HG02571 (cell line): Measurements from ENCODE around the gene FANCC.
A peak's percentile ranks its signal among the peaks of the same experiment; 100 is the strongest.

Experiments
- ATAC-seq: cut with Tn5 transposase; IDR thresholded peaks from one replicate; pipeline ENCODE4 v1.9.1; 2021; ENCODE audit warnings: mild to moderate bottlenecking, moderate library complexity; ENCODE audit not compliant: unreplicated experiment

The FANCC gene

GRCh38 chr9:95317119-95317892 is at the start of gene FANCC:
Gene FANCC, minus strand, starts transcription at chr9:95317709. Its CDS starts 68,418 bp downstream, at chr9:95249291.
- peak; percentile 80 for ATAC-seq

- no peak for ATAC-seq
Observed at GRCh38 chr9:95366731-95367325, 49.3 kb upstream of the FANCC start.

GRCh38 chr9:95365766-95366165 is 48.3 kb upstream of the FANCC start:
- no peak for ATAC-seq

GRCh38 chr9:95363051-95363841 is 45.7 kb upstream of the FANCC start:
- no peak for ATAC-seq

- ATAC-seq: no peak
Observed at GRCh38 chr9:95360866-95361265, 43.4 kb upstream of the FANCC start.

GRCh38 chr9:95357316-95357715 is 39.8 kb upstream of the FANCC start:
- ATAC-seq: no peak

- no peak for ATAC-seq
Observed at GRCh38 chr9:95355500-95355899, 38.0 kb upstream of the FANCC start.

- no peak for ATAC-seq
Observed at GRCh38 chr9:95351051-95351450, 33.5 kb upstream of the FANCC start.

GRCh38 chr9:95350266-95350665 is 32.8 kb upstream of the FANCC start:
- no peak for ATAC-seq

GRCh38 chr9:95349091-95350038 is 31.9 kb upstream of the FANCC start:
- ATAC-seq: no peak

GRCh38 chr9:95346021-95346420 is 28.5 kb upstream of the FANCC start:
- ATAC-seq: no peak

GRCh38 chr9:95344735-95345325 is 27.3 kb upstream of the FANCC start:
- no peak for ATAC-seq

- ATAC-seq: no peak
Observed at GRCh38 chr9:95343725-95344287, 26.3 kb upstream of the FANCC start.

GRCh38 chr9:95342571-95342970 is 25.1 kb upstream of the FANCC start:
- ATAC-seq: no peak

GRCh38 chr9:95341293-95341962 is 23.9 kb upstream of the FANCC start:
- ATAC-seq: no peak

- ATAC-seq: no peak
Observed at GRCh38 chr9:95338243-95338642, 20.7 kb upstream of the FANCC start.

GRCh38 chr9:95336281-95336680 is 18.8 kb upstream of the FANCC start:
- ATAC-seq: no peak

GRCh38 chr9:95333426-95333825 is 15.9 kb upstream of the FANCC start:
- ATAC-seq: no peak

- no peak for ATAC-seq
Observed at GRCh38 chr9:95332860-95333259, 15.4 kb upstream of the FANCC start.
